ENCODE results near the gene HOMER2.
"Not testable (repeated sequence)": the region's sequence is repeated elsewhere in the genome, so short reads cannot be mapped to it uniquely, and the experiment has no call there.

Gene HOMER2

DNA sequence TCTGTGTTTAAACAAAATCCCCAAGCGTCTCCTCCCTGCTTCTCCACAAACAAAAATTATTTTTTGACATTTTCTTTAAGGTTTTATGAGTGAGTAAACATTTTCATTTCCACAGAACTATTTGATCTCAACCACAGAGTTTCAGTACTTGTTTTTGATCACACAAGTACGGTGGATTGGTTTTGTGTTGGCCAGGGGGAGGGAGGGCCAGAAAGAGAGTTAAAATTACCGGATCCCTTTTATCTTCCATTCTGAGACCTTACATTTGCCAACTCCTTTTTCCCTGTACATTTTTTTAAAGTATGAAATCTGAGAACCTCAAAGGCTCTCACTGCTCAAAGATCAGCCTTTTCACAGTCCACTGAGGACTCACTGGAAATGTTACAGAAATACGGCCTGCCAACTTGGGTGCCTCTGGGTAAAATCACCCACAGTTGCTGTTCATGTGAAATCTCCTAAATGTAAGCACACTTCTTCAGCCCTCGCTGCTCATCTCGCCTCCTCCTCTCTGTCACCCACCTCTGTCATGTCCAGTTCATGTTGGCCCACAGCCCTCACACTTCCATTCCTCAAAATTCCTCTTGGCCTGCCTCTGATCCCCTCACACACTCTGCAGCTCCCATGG, 1.7 kb downstream of the HOMER2 start:
- TF ChIP-seq POLR2A (IDR thresholded peaks at IDR 0.05; ENCODE audit: low read length): no peak
- no peak for TF ChIP-seq GATA1 (IDR thresholded peaks at IDR 0.05; ENCODE audit: low read depth, low read length)
- DNase-seq: no peak

GRCh38 chr15:82950295-82950694, 2.2 kb downstream of the HOMER2 start:
- no peak for DNase-seq
- TF ChIP-seq POLR2A (IDR thresholded peaks at IDR 0.05; ENCODE audit: low read length): no peak
- no peak for TF ChIP-seq GATA1 (IDR thresholded peaks at IDR 0.05; ENCODE audit: low read depth, low read length)

DNA sequence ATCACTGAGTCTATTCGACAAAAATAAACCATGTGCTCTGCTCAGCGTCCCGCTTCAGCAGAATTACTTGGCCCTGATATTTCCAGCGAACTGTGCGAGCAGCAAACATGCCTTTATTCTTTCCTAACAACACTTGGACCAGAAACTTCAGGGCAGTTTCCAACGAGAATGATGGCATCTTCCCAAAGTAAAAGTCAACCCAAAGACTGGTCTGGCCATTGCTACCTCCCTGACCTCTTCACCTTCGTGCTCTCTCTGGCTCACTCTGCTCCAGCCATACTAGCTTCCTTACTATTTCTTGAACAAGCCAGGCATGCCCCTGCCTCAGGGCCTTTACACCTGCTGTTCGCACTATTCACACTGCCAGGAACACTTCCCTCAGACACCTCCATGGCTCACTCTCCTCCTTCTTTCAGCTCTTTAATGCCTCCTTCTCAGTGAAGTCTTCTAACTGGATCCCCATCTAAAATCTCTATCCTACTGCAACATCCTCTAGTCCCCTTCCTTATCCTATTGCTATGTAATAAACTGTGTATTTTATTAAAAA, 6.3 kb downstream of the HOMER2 start:
- DNase-seq: no peak
- TF ChIP-seq GATA1 (IDR thresholded peaks at IDR 0.05; ENCODE audit: low read depth, low read length): no peak
- TF ChIP-seq POLR2A (IDR thresholded peaks at IDR 0.05; ENCODE audit: low read length): no peak

GRCh38 chr15:82945326-82945725, 7.2 kb downstream of the HOMER2 start:
- no peak for DNase-seq
- TF ChIP-seq POLR2A (IDR thresholded peaks at IDR 0.05; ENCODE audit: low read length) (no peak), GATA1 (IDR thresholded peaks at IDR 0.05; ENCODE audit: low read depth, low read length) (no peak)

DNA sequence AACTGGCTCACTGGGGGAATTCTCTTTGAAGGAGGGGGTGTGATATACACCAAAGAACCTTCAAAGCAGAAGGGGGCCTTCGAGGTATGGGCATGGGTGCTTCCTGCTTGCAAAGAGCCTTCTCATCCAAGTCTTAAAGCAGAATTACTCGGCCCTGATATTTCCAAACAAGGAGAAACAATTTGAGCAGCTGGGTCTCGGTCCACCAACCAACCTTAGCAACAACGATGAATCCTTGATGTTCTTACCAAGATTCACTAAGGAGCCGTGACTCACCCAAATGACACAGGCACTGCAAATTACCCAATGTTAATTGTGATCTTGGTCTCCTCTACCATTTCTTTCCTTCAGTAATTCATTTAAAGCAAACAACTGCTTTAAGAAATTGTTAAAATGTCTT, 7.7 kb downstream of the HOMER2 start:
- no peak for DNase-seq
- TF ChIP-seq GATA1 (IDR thresholded peaks at IDR 0.05; ENCODE audit: low read depth, low read length) (no peak), POLR2A (IDR thresholded peaks at IDR 0.05; ENCODE audit: low read length) (no peak)

GRCh38 chr15:82944056-82944455, 8.5 kb downstream of the HOMER2 start:
- no peak for TF ChIP-seq POLR2A (IDR thresholded peaks at IDR 0.05; ENCODE audit: low read length)
- TF ChIP-seq GATA1 (IDR thresholded peaks at IDR 0.05; ENCODE audit: low read depth, low read length): no peak
- DNase-seq: no peak

GRCh38 chr15:82943176-82943575, 9.3 kb downstream of the HOMER2 start:
- TF ChIP-seq GATA1 (IDR thresholded peaks at IDR 0.05; ENCODE audit: low read depth, low read length): no peak
- TF ChIP-seq POLR2A (IDR thresholded peaks at IDR 0.05; ENCODE audit: low read length): no peak
- no peak for DNase-seq

- no peak for DNase-seq
- TF ChIP-seq POLR2A (IDR thresholded peaks at IDR 0.05; ENCODE audit: low read length) (no peak), GATA1 (IDR thresholded peaks at IDR 0.05; ENCODE audit: low read depth, low read length) (no peak)
These were observed 9.8 kb downstream of the HOMER2 start for GRCh38 chr15:82942691-82943090.

DNA sequence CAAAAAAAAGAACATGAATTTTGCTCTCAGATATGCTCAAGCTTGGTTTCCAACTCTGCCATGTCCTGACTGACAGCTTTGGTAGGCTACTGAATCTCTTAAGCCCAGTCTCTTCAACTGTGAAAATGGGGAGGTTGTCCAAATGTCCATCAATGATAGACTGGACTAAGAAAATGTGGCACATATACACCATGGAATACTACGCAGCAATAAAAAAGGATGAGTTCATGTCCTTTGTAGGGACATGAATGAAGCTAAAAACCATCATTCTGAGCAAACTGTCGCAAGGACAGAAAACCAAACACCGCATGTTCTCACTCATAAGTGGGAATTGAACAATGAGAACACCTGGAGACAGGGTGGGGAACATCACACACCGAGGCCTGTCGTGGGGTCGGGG, 12.8 kb downstream of the HOMER2 start:
- DNase-seq: not testable (repeated sequence)

DNA sequence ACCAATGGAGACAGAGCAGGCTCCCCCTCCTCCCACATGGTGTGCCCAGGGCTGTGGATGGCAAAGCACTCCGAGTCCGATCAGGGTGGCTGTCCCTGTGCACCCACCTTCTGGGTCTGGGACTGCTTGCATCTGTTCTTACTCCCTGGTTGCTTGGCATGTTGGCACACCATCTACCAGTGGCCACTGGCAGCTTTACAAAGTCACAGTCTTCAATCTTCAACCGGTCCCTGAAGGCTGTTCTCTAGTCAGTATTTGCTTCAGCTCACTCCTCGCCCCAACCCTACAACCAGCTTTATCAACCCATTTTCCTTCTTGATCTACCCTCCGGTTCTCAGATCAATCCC, 14.8 kb downstream of the HOMER2 start:
- no peak for DNase-seq
- TF ChIP-seq GATA1 (IDR thresholded peaks at IDR 0.05; ENCODE audit: low read depth, low read length) (no peak), POLR2A (IDR thresholded peaks at IDR 0.05; ENCODE audit: low read length) (no peak)

GRCh38 chr15:82936966-82937711, 15.4 kb downstream of the HOMER2 start:
- TF ChIP-seq GATA1 (IDR thresholded peaks at IDR 0.05; ENCODE audit: low read depth, low read length): no peak
- TF ChIP-seq POLR2A (IDR thresholded peaks at IDR 0.05; ENCODE audit: low read length): no peak
- DNase-seq: no peak

GRCh38 chr15:82935382-82935781, 17.1 kb downstream of the HOMER2 start:
- no peak for DNase-seq
- no peak for TF ChIP-seq POLR2A (IDR thresholded peaks at IDR 0.05; ENCODE audit: low read length)
- TF ChIP-seq GATA1 (IDR thresholded peaks at IDR 0.05; ENCODE audit: low read depth, low read length): no peak

GRCh38 chr15:82934100-82934880, 18.2 kb downstream of the HOMER2 start:
- DNase-seq: no peak
- no peak for TF ChIP-seq POLR2A (IDR thresholded peaks at IDR 0.05; ENCODE audit: low read length)
- TF ChIP-seq GATA1 (IDR thresholded peaks at IDR 0.05; ENCODE audit: low read depth, low read length): no peak

- no peak for DNase-seq
- TF ChIP-seq GATA1 (IDR thresholded peaks at IDR 0.05; ENCODE audit: low read depth, low read length) (no peak), POLR2A (IDR thresholded peaks at IDR 0.05; ENCODE audit: low read length) (no peak)
These were observed 18.9 kb downstream of the HOMER2 start for GRCh38 chr15:82933576-82933975.
